Stimulated activated CD8-positive, alpha-beta memory T cell treated with anti-CD3 and anti-CD28 coated beads, Interleukin-7, amount 100 ng/mL, for 1 hour (primary cell): ENCODE data around the gene USP17L25.
"Not testable (repeated sequence)": the region's sequence is repeated elsewhere in the genome, so short reads cannot be mapped to it uniquely, and the experiment has no call there.

Source experiments
- DNase-seq, 2 donors: peaks; one replicate each; pipeline ENCODE4 v3.0.0-alpha.2; 2020; ENCODE audit warnings: low read depth in 2 of 2

The USP17L25 gene, protein sequence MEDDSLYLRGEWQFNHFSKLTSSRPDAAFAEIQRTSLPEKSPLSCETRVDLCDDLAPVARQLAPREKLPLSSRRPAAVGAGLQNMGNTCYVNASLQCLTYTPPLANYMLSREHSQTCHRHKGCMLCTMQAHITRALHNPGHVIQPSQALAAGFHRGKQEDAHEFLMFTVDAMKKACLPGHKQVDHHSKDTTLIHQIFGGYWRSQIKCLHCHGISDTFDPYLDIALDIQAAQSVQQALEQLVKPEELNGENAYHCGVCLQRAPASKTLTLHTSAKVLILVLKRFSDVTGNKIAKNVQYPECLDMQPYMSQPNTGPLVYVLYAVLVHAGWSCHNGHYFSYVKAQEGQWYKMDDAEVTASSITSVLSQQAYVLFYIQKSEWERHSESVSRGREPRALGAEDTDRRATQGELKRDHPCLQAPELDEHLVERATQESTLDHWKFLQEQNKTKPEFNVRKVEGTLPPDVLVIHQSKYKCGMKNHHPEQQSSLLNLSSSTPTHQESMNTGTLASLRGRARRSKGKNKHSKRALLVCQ

GRCh38 chr4:9329611-9330010, at the start of gene USP17L25:
Gene USP17L25, plus strand, starts transcription at chr4:9329911. Its CDS starts 0 bp downstream, at chr4:9329911.
- not testable (repeated sequence) for DNase-seq

GRCh38 chr4:9324191-9324590, 5.5 kb upstream of the USP17L25 start:
- DNase-seq = not testable (repeated sequence)

- not testable (repeated sequence) for DNase-seq
These were observed 4.8 kb upstream of the USP17L25 start, which contains the start of gene USP17L24 for GRCh38 chr4:9324865-9325264. Gene USP17L24, plus strand, starts transcription at chr4:9325165. Its CDS starts 0 bp downstream, at chr4:9325165.

- DNase-seq = not testable (repeated sequence)
These were observed 4.6 kb downstream of the USP17L25 start, which contains the start of gene USP17L26 for GRCh38 chr4:9334358-9334757. Gene USP17L26, plus strand, starts transcription at chr4:9334658. Its CDS starts 0 bp downstream, at chr4:9334658.

DNA sequence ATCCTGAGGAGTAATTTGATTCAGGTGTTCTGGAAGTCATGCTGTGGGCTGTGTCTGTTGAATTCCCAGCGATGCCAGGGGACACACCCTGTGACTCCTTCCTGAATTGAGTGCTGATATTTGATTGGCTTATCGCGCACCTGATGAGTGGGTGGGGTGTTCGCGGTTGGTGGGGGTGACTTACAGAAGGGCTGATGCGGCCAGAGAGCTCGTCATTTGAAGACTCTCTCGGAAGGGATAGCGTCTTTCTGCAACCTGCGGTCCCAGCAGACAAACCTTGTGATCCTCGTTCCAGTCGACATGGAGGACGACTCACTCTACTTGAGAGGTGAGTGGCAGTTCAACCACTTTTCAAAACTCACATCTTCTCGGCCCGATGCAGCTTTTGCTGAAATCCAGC, 9.4 kb downstream of the USP17L25 start, which contains the start of gene USP17L5:
TSS of gene USP17L5 (plus strand) at position 301 of the 400 bp plus-strand sequence. CDS start at position 301, 0 bp downstream.
- DNase-seq = not testable (repeated sequence)

GRCh38 chr4:9343848-9344247, 14.1 kb downstream of the USP17L25 start, which contains the start of gene USP17L27:
Gene USP17L27, plus strand, starts transcription at chr4:9344148. Its CDS starts 0 bp downstream, at chr4:9344148.
- not testable (repeated sequence) for DNase-seq

DNA sequence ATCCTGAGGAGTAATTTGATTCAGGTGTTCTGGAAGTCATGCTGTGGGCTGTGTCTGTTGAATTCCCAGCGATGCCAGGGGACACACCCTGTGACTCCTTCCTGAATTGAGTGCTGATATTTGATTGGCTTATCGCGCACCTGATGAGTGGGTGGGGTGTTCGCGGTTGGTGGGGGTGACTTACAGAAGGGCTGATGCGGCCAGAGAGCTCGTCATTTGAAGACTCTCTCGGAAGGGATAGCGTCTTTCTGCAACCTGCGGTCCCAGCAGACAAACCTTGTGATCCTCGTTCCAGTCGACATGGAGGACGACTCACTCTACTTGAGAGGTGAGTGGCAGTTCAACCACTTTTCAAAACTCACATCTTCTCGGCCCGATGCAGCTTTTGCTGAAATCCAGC, 18.9 kb downstream of the USP17L25 start, which contains the start of gene USP17L28:
TSS of gene USP17L28 (plus strand) at position 301 of the 400 bp plus-strand sequence. CDS start at position 301, 0 bp downstream.
- DNase-seq = not testable (repeated sequence)

DNA sequence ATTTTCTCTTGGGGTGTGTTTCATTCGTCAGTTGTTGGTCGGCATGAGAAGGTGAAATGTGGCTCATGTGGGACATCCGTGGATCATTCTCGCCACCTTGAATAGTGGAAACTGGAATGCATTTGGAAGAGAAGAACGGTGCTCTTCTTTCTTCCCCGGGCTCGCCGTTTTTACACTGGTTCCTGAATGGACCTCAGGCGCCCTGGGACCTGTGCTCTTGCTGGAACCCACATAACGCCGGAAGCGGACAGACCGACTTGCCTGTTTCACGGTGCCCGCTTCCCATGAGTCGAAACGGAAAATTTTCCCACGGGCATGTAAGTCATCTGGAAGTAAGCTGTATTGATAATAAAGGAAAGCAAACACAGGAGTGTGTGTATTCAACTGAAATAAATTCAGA, 21.2 kb downstream of the USP17L25 start:
- not testable (repeated sequence) for DNase-seq

GRCh38 chr4:9353338-9353737, 23.6 kb downstream of the USP17L25 start, which contains the start of gene USP17L29:
Gene USP17L29, plus strand, starts transcription at chr4:9353638. Its CDS starts 0 bp downstream, at chr4:9353638.
- DNase-seq = not testable (repeated sequence)

DNA sequence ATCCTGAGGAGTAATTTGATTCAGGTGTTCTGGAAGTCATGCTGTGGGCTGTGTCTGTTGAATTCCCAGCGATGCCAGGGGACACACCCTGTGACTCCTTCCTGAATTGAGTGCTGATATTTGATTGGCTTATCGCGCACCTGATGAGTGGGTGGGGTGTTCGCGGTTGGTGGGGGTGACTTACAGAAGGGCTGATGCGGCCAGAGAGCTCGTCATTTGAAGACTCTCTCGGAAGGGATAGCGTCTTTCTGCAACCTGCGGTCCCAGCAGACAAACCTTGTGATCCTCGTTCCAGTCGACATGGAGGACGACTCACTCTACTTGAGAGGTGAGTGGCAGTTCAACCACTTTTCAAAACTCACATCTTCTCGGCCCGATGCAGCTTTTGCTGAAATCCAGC, 33.1 kb downstream of the USP17L25 start, which contains the start of gene USP17L30:
TSS of gene USP17L30 (plus strand) at position 301 of the 400 bp plus-strand sequence. CDS start at position 301, 0 bp downstream.
- not testable (repeated sequence) for DNase-seq

DNA sequence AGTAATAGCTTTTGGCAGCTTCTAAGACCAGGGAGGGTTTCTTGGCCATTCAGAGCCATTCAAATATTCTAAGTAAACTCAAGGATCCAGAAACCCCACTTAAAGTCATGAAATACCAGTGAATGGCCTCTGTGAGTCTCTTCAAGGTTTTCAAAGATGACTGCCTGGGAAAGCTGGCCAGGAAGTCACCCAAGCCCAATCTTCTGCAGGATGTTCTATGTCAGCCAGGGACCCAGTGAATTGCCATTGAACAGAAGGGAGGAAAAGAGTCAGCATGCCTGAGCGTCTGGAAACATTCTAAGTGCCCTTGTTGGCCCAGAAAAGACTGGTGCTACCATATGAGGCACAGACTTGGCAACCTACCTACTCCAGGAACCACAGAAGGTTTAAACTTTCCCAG, 50.2 kb downstream of the USP17L25 start:
- DNase-seq = not testable (repeated sequence)
